K562 (cell line): ENCODE results near the gene AFAP1. TPM values are rescaled to one million over a fixed set of nuclear protein-coding genes. Genes with fewer than 3 reads are reported as not detected.

ENCODE experiments used
- ATAC-seq: fragments of 200-7000 bp; cut with Tn5 transposase; 3 replicates; pipeline ENCODE4 v1.9.1; 2020; ENCODE audit warnings: moderate library complexity
- BruUV-seq: library from RNA; stranded (reverse); fragments of 400-500 nt; replicated peaks from 2 replicates; lab custom pipeline; 2021; lab: Mats Ljungman, UMichigan
- CTCF ChIA-PET: fragments of 300-600 bp; formaldehyde crosslinking; extraction: SDS; loops from one replicate; lab custom pipeline; 2021; ENCODE audit warnings: low intra/inter-chr PET ratio; lab: Yijun Ruan, JAX
- POLR2A ChIA-PET: fragments of 300-600, 350-650 bp; sonication (Branson Sonifier 250); formaldehyde crosslinking; extraction: SDS; loops from one replicate; lab custom pipeline; 2021; ENCODE audit warnings: antibody characterized with exemption, inconsistent platforms; lab: Yijun Ruan, JAX
- DNase-seq, 4 experiments: peaks; one replicate each; pipeline versions ENCODE4 v3.0.0 to v3.0.0-alpha.2; 2011 to 2018; ENCODE audit warnings: low spot score in 3 of 4, mixed read lengths in 3 of 4; ENCODE audit errors: extremely low read depth in 1 of 4
- FAIRE-seq: peaks from 2 replicates; lab custom pipeline; 2011; peaks lifted over from hg19 to GRCh38; lab: Jason Lieb, UNC
- H2AFZ ChIP-seq: 2 replicates; pipeline ENCODE4 v1.6.0; 2011; ENCODE audit warnings: low read depth, low read length, control low read depth, inconsistent platforms
- H3K27ac ChIP-seq: fragments of 200-600 bp; 3 replicates; pipeline ENCODE4 v1.8.0; 2011; ENCODE audit warnings: low read depth, mild to moderate bottlenecking, control low read depth, inconsistent platforms, low read length, moderate library complexity, mixed read lengths; ENCODE audit errors: extremely low read depth
- H3K27me3 ChIP-seq, 2 experiments: fragments of 300-600 bp in 1 of 2; 2 replicates in 1 of 2; 3 replicates in 1 of 2; pipeline versions ENCODE4 v1.6.0 to v1.8.0; 2011; ENCODE audit warnings: inconsistent platforms in 2 of 2, low read length in 2 of 2, mild to moderate bottlenecking in 1 of 2, mixed read lengths in 1 of 2, moderate library complexity in 1 of 2; ENCODE audit not compliant: control insufficient read depth in 2 of 2, insufficient read depth in 2 of 2
- H3K36me3 ChIP-seq: fragments of 300-600 bp; 3 replicates; pipeline ENCODE4 v1.8.0; 2011; ENCODE audit warnings: mild to moderate bottlenecking, low read length, inconsistent platforms; ENCODE audit not compliant: control insufficient read depth, insufficient read depth
- H3K4me1 ChIP-seq, 2 experiments: fragments of 200-600 bp in 1 of 2; replicated peaks in 1 of 2; 2 replicates in 1 of 2; 3 replicates in 1 of 2; pipeline versions ENCODE4 v1.5.1 to v1.8.0; 2011; ENCODE audit warnings: inconsistent platforms in 2 of 2, low read length in 2 of 2, mild to moderate bottlenecking in 1 of 2, mixed read lengths in 1 of 2, moderate library complexity in 1 of 2; ENCODE audit not compliant: control insufficient read depth in 2 of 2, insufficient read depth in 2 of 2
- H3K4me2 ChIP-seq: 2 replicates; pipeline ENCODE4 v1.6.1; 2011; ENCODE audit warnings: low read length, control low read depth, inconsistent platforms, mixed read lengths; ENCODE audit not compliant: insufficient read depth
- H3K4me3 ChIP-seq: fragments of 200-600 bp; sonication (generic), shearing (Covaris generic); 2 replicates; pipeline ENCODE4 v1.5.1; 2016; ENCODE audit warnings: control low read depth, inconsistent platforms
- H3K79me2 ChIP-seq: fragments of 200-600 bp; 3 replicates; pipeline ENCODE4 v1.8.0; 2011; ENCODE audit warnings: low read length, inconsistent platforms; ENCODE audit not compliant: control insufficient read depth, insufficient read depth
- H3K9ac ChIP-seq, 2 experiments: 2 replicates each; pipeline versions ENCODE4 v1.6.0 to v1.6.1; 2011; ENCODE audit warnings: low read depth in 2 of 2, low read length in 2 of 2, control low read depth in 1 of 2, inconsistent platforms in 1 of 2, mild to moderate bottlenecking in 1 of 2, mixed read lengths in 1 of 2; ENCODE audit not compliant: insufficient read depth in 1 of 2
- H3K9me1 ChIP-seq: one replicate; pipeline ENCODE4 v1.6.0; 2011; ENCODE audit warnings: inconsistent platforms, mild to moderate bottlenecking, low read length, moderate library complexity; ENCODE audit not compliant: control insufficient read depth, insufficient read depth
- H3K9me3 ChIP-seq: replicated peaks from 2 replicates; pipeline ENCODE4 v1.5.1; 2011; ENCODE audit warnings: low read depth, low read length, inconsistent platforms; ENCODE audit not compliant: control insufficient read depth, insufficient read depth
- H4K20me1 ChIP-seq: replicated peaks from 2 replicates; pipeline ENCODE4 v1.6.1; 2011; ENCODE audit warnings: low read length, inconsistent platforms, mixed read lengths; ENCODE audit not compliant: control insufficient read depth, insufficient read depth
- ELF2 ChIP-seq: fragments of 250-450 bp; sonication (Bioruptor Pico); IDR thresholded peaks from 2 replicates; pipeline ENCODE4 v1.5.0; 2021; ENCODE audit warnings: mild to moderate bottlenecking
- ETV5 ChIP-seq: sonication (generic); formaldehyde crosslinking; IDR thresholded peaks from 2 replicates; pipeline ENCODE4 v1.4.0; 2020; ENCODE audit warnings: low read depth, mild to moderate bottlenecking, missing genetic modification reagents
- HCFC1 ChIP-seq: IDR thresholded peaks from 2 replicates; pipeline ENCODE4 v1.6.1; 2012; ENCODE audit warnings: low read depth, low read length, improper control_type of control experiment
- MAX ChIP-seq: sonication (generic); formaldehyde crosslinking; IDR thresholded peaks from 2 replicates; pipeline ENCODE4 v1.9.0; 2022; ENCODE audit warnings: mild to moderate bottlenecking, missing genetic modification reagents
- XRCC5 ChIP-seq: fragments of 200-400 bp; formaldehyde crosslinking; IDR thresholded peaks from 2 replicates; pipeline ENCODE4 v1.6.1; 2017; ENCODE audit warnings: low read depth, mild to moderate bottlenecking, low read length
- ZC3H4 ChIP-seq: sonication (generic); formaldehyde crosslinking; IDR thresholded peaks from 2 replicates; pipeline ENCODE4 v1.9.0; 2021; ENCODE audit warnings: missing genetic modification reagents, borderline replicate concordance
- ZNF324 ChIP-seq: fragments of 250-450 bp; sonication (Bioruptor Pico); IDR thresholded peaks from 2 replicates; pipeline ENCODE4 v1.4.0; 2020; ENCODE audit warnings: mild to moderate bottlenecking
- whole genome bisulfite sequencing: fragments of 100-300 bp; shearing (Covaris generic); methylation state at CpG from one replicate; pipeline ENCODE4 v1.1.6; 2016; ENCODE audit warnings: low coverage, mixed read lengths; ENCODE audit not compliant: insufficient coverage; ENCODE audit errors: missing lambda C conversion rate; 5-methylcytosine and 5-hydroxymethylcytosine counted together
- in situ Hi-C: fragments of 300-500 bp; cut with MboI; formaldehyde crosslinking; loops from 4 replicates; pipeline ENCODE4 v1.15.0; 2018; ENCODE audit warnings: inconsistent platforms, mixed read lengths
- intact Hi-C: fragments of 100-400 bp; cut with micrococcal nuclease; formaldehyde crosslinking; loops from 2 replicates; pipeline ENCODE4 v1.14.2; 2022
- polyA plus RNA-seq, 8 experiments: library from polyadenylated mRNA; depleted of rRNA in 4 of 8; stranded (reverse) in 5 of 8; unstranded in 3 of 8; fragments of >200 nt; fragmentation: Nextera tagmentation in 2 of 8; fragmentation: Illumina TruSeq in 1 of 8; extraction: Ambion mirVana in 2 of 8; extraction: Trizol in 1 of 8; gene quantifications; 2 replicates each; pipeline versions ENCODE4 v1.2.1 to v1.2.3, GENCODE V29; 2011 to 2014; ENCODE audit warnings: inconsistent platforms in 1 of 8, missing spikeins in 1 of 8
- total RNA-seq, 7 experiments: library from RNA; depleted of rRNA in 6 of 7; stranded (reverse); fragments of >200 nt in 6 of 7; fragmentation: Illumina TruSeq in 2 of 7; extraction: Trizol in 2 of 7; gene quantifications; 2 replicates each; pipeline versions ENCODE4 v1.2.1 to v1.2.3, GENCODE V29; 2011 to 2021; ENCODE audit warnings: low replicate concordance in 1 of 7

The AFAP1 gene
- total and polyA plus RNA-seq, 9 of the 15 experiments (the other 6 are each of a cell fraction or from before 2014, with no cell fraction given): 0.07 to 0.42 (median 0.12) TPM; not detected in 1

GRCh38 chr4:7873881-7874280, 65.8 kb downstream of the AFAP1 start:
- BruUV-seq: no TSS peak
- no peak for DNase-seq
- Histone ChIP-seq H3K79me2 (no peaks in the 10 kb centered on the region), H3K27ac (no peak overlapping the region), H3K9me3 (no peaks in the 10 kb centered on the region), H3K36me3 (no peaks in the 10 kb centered on the region), H4K20me1 (no peaks in the 10 kb centered on the region; the same call in 1 of the 2 replicates), H2AFZ (no peak overlapping the region), H3K27me3 (peaks cover 8 to 24% of the 10 kb centered on the region in 2 experiments), H3K4me1 (no peaks in the 10 kb centered on the region), H3K4me3 (no peak overlapping the region), H3K9ac (no peak overlapping the region), H3K9me1 (no peaks in the 10 kb centered on the region), H3K4me2 (no peak overlapping the region)
- no peak for ATAC-seq
- ChIA-PET POLR2A (interaction anchor here (0.8 kb wide), 1 partner anchor 10 kb away, joined by 3 read pairs; no protein-coding TSS in a partner anchor), CTCF (no interaction called here)
- 0% methylated on average over 1 of the region's 1 CpG for WGBS
- intact Hi-C loops: no loop called here
- FAIRE-seq: no peak
- TF ChIP-seq MAX (CRISPR knock-in tag): no peak
- TF ChIP-seq HCFC1: no peak
- no peak for TF ChIP-seq ZC3H4
- TF ChIP-seq ZNF324 (CRISPR knock-in tag): no peak
- TF ChIP-seq XRCC5: no peak
- no peak for TF ChIP-seq ETV5 (CRISPR knock-in tag)
- TF ChIP-seq ELF2 (CRISPR knock-in tag): no peak
- in situ Hi-C loops: no loop called here
